Hepatocyte (in vitro differentiated cells): Measurements from ENCODE around the gene PEAK1. TPM values are rescaled to one million over a fixed set of nuclear protein-coding genes. Genes with fewer than 3 reads are reported as not detected.

Experiments used
- DNase-seq: peaks from one replicate; pipeline ENCODE4 v3.0.0-alpha.2; 2016; ENCODE audit warnings: low spot score
- H2AFZ ChIP-seq: fragments of 200-600 bp; sonication (generic); 2 replicates; pipeline ENCODE4 v1.6.0; 2016; ENCODE audit warnings: antibody characterized with exemption, mild to moderate bottlenecking
- H3K27ac ChIP-seq: fragments of 200-600 bp; sonication (generic); 2 replicates; pipeline ENCODE4 v1.5.1; 2016; ENCODE audit warnings: mild to moderate bottlenecking
- H3K27me3 ChIP-seq: fragments of 200-600 bp; sonication (generic); 2 replicates; pipeline ENCODE4 v1.6.1; 2016
- H3K36me3 ChIP-seq: fragments of 200-600 bp; sonication (generic); replicated peaks from 2 replicates; pipeline ENCODE4 v1.5.1; 2016; ENCODE audit warnings: low read depth; ENCODE audit not compliant: insufficient read depth
- H3K4me1 ChIP-seq: fragments of 200-600 bp; sonication (generic); 2 replicates; pipeline ENCODE4 v1.5.1; 2016; ENCODE audit warnings: mild to moderate bottlenecking, moderate library complexity; ENCODE audit not compliant: insufficient read depth
- H3K4me2 ChIP-seq: fragments of 200-600 bp; sonication (generic); 2 replicates; pipeline ENCODE4 v1.6.0; 2016
- H3K4me3 ChIP-seq: fragments of 200-600 bp; sonication (generic); 2 replicates; pipeline ENCODE4 v1.5.1; 2016; ENCODE audit warnings: mild to moderate bottlenecking
- H3K79me2 ChIP-seq: fragments of 200-600 bp; sonication (generic); 2 replicates; pipeline ENCODE4 v1.6.0; 2017; ENCODE audit warnings: mild to moderate bottlenecking
- H3K9me2 ChIP-seq: fragments of 200-600 bp; sonication (generic); replicated peaks from 2 replicates; pipeline ENCODE4 v1.6.0; 2017; ENCODE audit warnings: mild to moderate bottlenecking; ENCODE audit not compliant: insufficient read depth
- H3K9me3 ChIP-seq: fragments of 200-600 bp; sonication (generic); 2 replicates; pipeline ENCODE4 v1.5.1; 2016; ENCODE audit warnings: low read depth, mild to moderate bottlenecking
- H4K20me1 ChIP-seq: fragments of 200-600 bp; sonication (generic); 2 replicates; pipeline ENCODE4 v1.6.0; 2016; ENCODE audit warnings: mild to moderate bottlenecking; ENCODE audit not compliant: insufficient read depth, poor library complexity, severe bottlenecking
- EZH2 ChIP-seq: fragments of 200-600 bp; sonication (generic); IDR thresholded peaks from 2 replicates; pipeline ENCODE4 v1.6.1; 2016; ENCODE audit warnings: antibody characterized with exemption, mild to moderate bottlenecking, borderline replicate concordance
- EZH2phosphoT487 ChIP-seq: fragments of 200-600 bp; sonication (generic); IDR thresholded peaks from one replicate; pipeline ENCODE4 v1.6.1; 2018; ENCODE audit warnings: antibody characterized with exemption, mild to moderate bottlenecking, low read depth, moderate library complexity; ENCODE audit not compliant: unreplicated experiment, severe bottlenecking
- WGBS: methylation state at CpG from one replicate; pipeline ENCODE4 v1.1.6; 2016; ENCODE audit warnings: low lambda C conversion rate; ENCODE audit errors: missing lambda C conversion rate; 5-methylcytosine and 5-hydroxymethylcytosine counted together
- polyA plus RNA-seq: library from polyadenylated mRNA; unstranded; fragments of >200 nt; fragmentation: Nextera tagmentation; extraction: Ambion mirVana; gene quantifications from 2 replicates; pipeline ENCODE4 v1.2.1, GENCODE V29; 2016
- total RNA-seq: library from RNA; depleted of rRNA; stranded (reverse); fragments of >200 nt; gene quantifications from 2 replicates; pipeline ENCODE4 v1.2.3, GENCODE V29; 2014
- TF ChIP-seq, protein P1 (sequence below): fragments of 200-600 bp; sonication (generic); IDR thresholded peaks from 2 replicates; pipeline ENCODE4 v1.5.1; 2016; ENCODE audit warnings: antibody characterized with exemption, mild to moderate bottlenecking; ENCODE audit not compliant: poor library complexity

The PEAK1 gene
- total RNA-seq: 27.1 and 30.1 TPM in 2 replicates
- polyA plus RNA-seq: 5.2 and 8.1 TPM in 2 replicates

DNA sequence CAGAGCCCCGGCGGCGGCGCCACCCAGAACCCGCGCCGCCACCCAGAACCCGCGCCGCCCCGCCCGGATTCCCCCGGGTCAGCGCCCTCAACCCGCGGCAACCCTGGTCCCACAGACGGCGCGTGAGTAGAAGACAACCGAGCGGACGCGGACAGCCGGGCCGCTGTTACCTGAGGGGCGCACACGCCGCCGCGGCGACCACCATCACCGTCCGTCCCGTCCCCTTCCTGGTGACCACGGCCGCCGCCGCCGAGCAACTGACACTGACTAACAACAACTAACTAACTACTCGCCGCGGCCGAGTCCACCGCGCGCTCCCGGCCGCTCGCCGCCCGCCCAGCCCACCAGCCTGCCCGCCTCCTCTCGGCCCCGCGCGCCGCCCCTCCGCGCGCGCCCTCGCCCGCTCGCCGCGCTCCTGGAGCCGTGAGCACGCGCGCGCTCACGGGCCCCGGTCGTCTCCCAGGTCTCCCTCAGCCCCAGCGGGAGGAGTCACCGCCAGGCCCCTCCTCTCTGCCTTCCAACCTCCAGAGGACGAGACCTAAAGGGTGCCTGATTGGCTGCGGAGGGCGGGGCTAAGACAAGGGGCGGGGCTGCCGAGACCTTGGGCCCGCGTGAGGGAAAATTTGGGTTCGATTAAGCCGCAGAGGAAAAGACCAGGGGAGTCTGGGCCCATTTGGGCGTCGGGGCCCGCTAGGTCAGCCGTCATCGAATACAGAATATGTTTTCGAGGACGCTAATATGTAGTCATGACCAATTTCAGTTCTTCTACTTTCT is at the start of gene PEAK1:
Gene PEAK1 (minus strand): TSS at position 269 of the 774 bp plus-strand sequence. CDS start 238,178 bp downstream, outside the sequence.
- H3K4me1 ChIP-seq: peaks cover 4% of the 10 kb centered on the region
- no peaks in the 10 kb centered on the region for H3K9me2 ChIP-seq
- DNase-seq: peak; percentile 99
- no peaks in the 10 kb centered on the region for H3K27me3 ChIP-seq
- peaks cover 21% of the 10 kb centered on the region for H4K20me1 ChIP-seq
- no peaks in the 10 kb centered on the region for H3K9me3 ChIP-seq
- H3K4me3 ChIP-seq: peak within 1 kb of the TSS; percentile 76
- peak within 1 kb of the TSS; percentile 88 for H3K4me2 ChIP-seq
- no peaks in the 10 kb centered on the region for H3K36me3 ChIP-seq
- H3K79me2 ChIP-seq: peaks cover 83% of the 10 kb centered on the region
- WGBS: 1% methylated on average over 28 of the region's 92 CpGs
- H2AFZ ChIP-seq: peak within 1 kb of the TSS; percentile 81
- TF ChIP-seq EZH2 (no peak), EZH2phosphoT487 (no peak)
- TF ChIP-seq, protein P1, sequence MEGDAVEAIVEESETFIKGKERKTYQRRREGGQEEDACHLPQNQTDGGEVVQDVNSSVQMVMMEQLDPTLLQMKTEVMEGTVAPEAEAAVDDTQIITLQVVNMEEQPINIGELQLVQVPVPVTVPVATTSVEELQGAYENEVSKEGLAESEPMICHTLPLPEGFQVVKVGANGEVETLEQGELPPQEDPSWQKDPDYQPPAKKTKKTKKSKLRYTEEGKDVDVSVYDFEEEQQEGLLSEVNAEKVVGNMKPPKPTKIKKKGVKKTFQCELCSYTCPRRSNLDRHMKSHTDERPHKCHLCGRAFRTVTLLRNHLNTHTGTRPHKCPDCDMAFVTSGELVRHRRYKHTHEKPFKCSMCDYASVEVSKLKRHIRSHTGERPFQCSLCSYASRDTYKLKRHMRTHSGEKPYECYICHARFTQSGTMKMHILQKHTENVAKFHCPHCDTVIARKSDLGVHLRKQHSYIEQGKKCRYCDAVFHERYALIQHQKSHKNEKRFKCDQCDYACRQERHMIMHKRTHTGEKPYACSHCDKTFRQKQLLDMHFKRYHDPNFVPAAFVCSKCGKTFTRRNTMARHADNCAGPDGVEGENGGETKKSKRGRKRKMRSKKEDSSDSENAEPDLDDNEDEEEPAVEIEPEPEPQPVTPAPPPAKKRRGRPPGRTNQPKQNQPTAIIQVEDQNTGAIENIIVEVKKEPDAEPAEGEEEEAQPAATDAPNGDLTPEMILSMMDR: no peak
- H3K27ac ChIP-seq: peak within 1 kb of the TSS; percentile 99

DNA sequence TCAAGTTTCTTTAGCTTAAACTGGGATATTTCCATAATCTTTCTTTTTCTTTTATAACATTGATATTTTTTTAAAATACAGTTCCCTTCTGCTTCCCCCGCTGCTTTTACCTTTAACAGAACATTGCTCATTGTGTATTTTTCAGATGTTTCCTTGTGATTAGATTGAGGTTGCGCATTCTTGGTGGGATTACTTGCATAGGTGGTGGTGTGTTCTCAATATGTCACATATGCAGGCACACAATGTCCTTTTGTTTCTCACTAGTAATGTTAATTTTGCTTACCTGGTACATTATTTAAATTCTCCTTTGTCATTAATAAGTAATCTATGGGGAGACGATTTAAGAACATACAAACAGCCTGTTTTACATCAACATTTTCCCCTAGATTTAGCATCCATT is 49.0 kb upstream of the PEAK1 start:
- Histone ChIP-seq H3K4me1 (no peaks in the 10 kb centered on the region), H3K79me2 (no peaks in the 10 kb centered on the region), H3K4me3 (no peak overlapping the region), H3K9me2 (no peaks in the 10 kb centered on the region), H3K27me3 (no peaks in the 10 kb centered on the region), H4K20me1 (no peaks in the 10 kb centered on the region), H3K36me3 (peaks cover 4% of the 10 kb centered on the region), H2AFZ (no peak overlapping the region), H3K9me3 (no peaks in the 10 kb centered on the region), H3K4me2 (no peak overlapping the region), H3K27ac (no peak overlapping the region)
- 84% methylated on average over 3 of the region's 3 CpGs for WGBS
- no peak for TF ChIP-seq EZH2
- TF ChIP-seq, protein P1: no peak
- DNase-seq: no peak

GRCh38 chr15:77466521-77466920 is 46.6 kb upstream of the PEAK1 start:
- Histone ChIP-seq H4K20me1 (no peaks in the 10 kb centered on the region), H2AFZ (no peak overlapping the region), H3K4me2 (no peak overlapping the region), H3K9me3 (no peaks in the 10 kb centered on the region), H3K27ac (no peak overlapping the region), H3K27me3 (no peaks in the 10 kb centered on the region), H3K4me1 (no peaks in the 10 kb centered on the region), H3K36me3 (peaks cover 4% of the 10 kb centered on the region), H3K4me3 (no peak overlapping the region), H3K79me2 (peaks cover 2% of the 10 kb centered on the region), H3K9me2 (no peaks in the 10 kb centered on the region)
- no peak for DNase-seq
- TF ChIP-seq, protein P1: no peak
- TF ChIP-seq EZH2: no peak
- no peak for TF ChIP-seq EZH2phosphoT487
- 100% methylated on average over 1 of the region's 1 CpG for WGBS
